ENCODE data around the gene ZCCHC14. TPM values are rescaled to one million over a fixed set of nuclear protein-coding genes. Genes with fewer than 3 reads are reported as not detected.

ZCCHC14 gene
- total RNA-seq, 2 experiments from 2014 or later: 16.4 to 18.3 TPM

- H3K4me1 Mint-ChIP-seq (ENCODE audit: low read depth): peaks cover 45% of the 10 kb centered on the region
- H3K27ac Mint-ChIP-seq: no peak overlapping the region
- no peak overlapping the region for H3K4me3 Mint-ChIP-seq
- H3K36me3 Mint-ChIP-seq (ENCODE audit: low read depth): peaks cover 4% of the 10 kb centered on the region
- no peak for TF ChIP-seq CTCF (IDR thresholded peaks at IDR 0.05)
- DNase-seq (no peak), ATAC-seq (ENCODE audit: poor library complexity) (no peak)
- no peaks in the 10 kb centered on the region for H3K36me3 ChIP-seq (ENCODE audit: insufficient read depth, low read length)
- H3K27me3 Mint-ChIP-seq: no peaks in the 10 kb centered on the region
- no peak overlapping the region for H3K4me3 ChIP-seq (ENCODE audit: low read length)
- no peak overlapping the region for H3K27ac ChIP-seq (ENCODE audit: low read depth in 1 of 2, low read length in 2 of 2)
- H3K9me3 ChIP-seq (ENCODE audit: control insufficient read depth in 1 of 2, insufficient read depth in 1 of 2, low read length in 2 of 2): no peaks in the 10 kb centered on the region
- no peaks in the 10 kb centered on the region for H3K27me3 ChIP-seq (ENCODE audit: control insufficient read depth in 1 of 2, insufficient read depth in 2 of 2, low read length in 2 of 2)
- ChIA-PET POLR2A (no interaction called here), CTCF (no interaction called here)
- no peaks in the 10 kb centered on the region for H3K9me3 Mint-ChIP-seq
- intact Hi-C loops (cut with DNase I, micrococcal nuclease): no loop called here
- H3K4me1 ChIP-seq (ENCODE audit: insufficient read depth, low read length): peaks cover 34% of the 10 kb centered on the region
Measured at GRCh38 chr16:87469169-87469568, 23.7 kb downstream of the ZCCHC14 start.

- POLR2A ChIA-PET: no interaction called here
- H3K4me1 Mint-ChIP-seq (ENCODE audit: low read depth): peaks cover 47% of the 10 kb centered on the region
- Histone ChIP-seq H3K4me1 (ENCODE audit: insufficient read depth, low read length) (peaks cover 41% of the 10 kb centered on the region), H3K27ac (ENCODE audit: low read depth in 1 of 2, low read length in 2 of 2) (no peak overlapping the region), H3K27me3 (ENCODE audit: control insufficient read depth in 1 of 2, insufficient read depth in 2 of 2, low read length in 2 of 2) (no peaks in the 10 kb centered on the region), H3K36me3 (ENCODE audit: insufficient read depth, low read length) (no peaks in the 10 kb centered on the region), H3K9me3 (ENCODE audit: control insufficient read depth in 1 of 2, insufficient read depth in 1 of 2, low read length in 2 of 2) (no peaks in the 10 kb centered on the region), H3K4me3 (ENCODE audit: low read length) (no peak overlapping the region)
- H3K9me3 Mint-ChIP-seq: no peaks in the 10 kb centered on the region
- H3K36me3 Mint-ChIP-seq (ENCODE audit: low read depth): no peaks in the 10 kb centered on the region
- no peak overlapping the region for H3K27ac Mint-ChIP-seq
- no peak overlapping the region for H3K4me3 Mint-ChIP-seq
- no peak for TF ChIP-seq CTCF (IDR thresholded peaks at IDR 0.05)
- CTCF ChIA-PET: no interaction called here
- ATAC-seq (ENCODE audit: poor library complexity) (no peak), DNase-seq (no peak)
- H3K27me3 Mint-ChIP-seq: no peaks in the 10 kb centered on the region
- intact Hi-C loops (cut with DNase I, micrococcal nuclease): no loop called here
Measured at GRCh38 chr16:87468550-87468949, 24.3 kb downstream of the ZCCHC14 start.

GRCh38 chr16:87466975-87467501, 25.8 kb downstream of the ZCCHC14 start:
- H3K4me3 ChIP-seq (ENCODE audit: low read length): no peak overlapping the region
- peaks cover 42% of the 10 kb centered on the region for H3K4me1 ChIP-seq (ENCODE audit: insufficient read depth, low read length)
- ChIA-PET CTCF (no interaction called here), POLR2A (no interaction called here)
- DNase-seq (no peak), ATAC-seq (ENCODE audit: poor library complexity) (no peak)
- H3K4me3 Mint-ChIP-seq: no peak overlapping the region
- intact Hi-C loops (cut with DNase I, micrococcal nuclease): no loop called here
- H3K9me3 Mint-ChIP-seq: no peaks in the 10 kb centered on the region
- TF ChIP-seq CTCF (IDR thresholded peaks at IDR 0.05): no peak
- no peak overlapping the region for H3K27ac ChIP-seq (ENCODE audit: low read depth in 1 of 2, low read length in 2 of 2)
- no peaks in the 10 kb centered on the region for H3K27me3 Mint-ChIP-seq
- no peaks in the 10 kb centered on the region for H3K9me3 ChIP-seq (ENCODE audit: control insufficient read depth in 1 of 2, insufficient read depth in 1 of 2, low read length in 2 of 2)
- no peak overlapping the region for H3K27ac Mint-ChIP-seq
- H3K36me3 ChIP-seq (ENCODE audit: insufficient read depth, low read length): no peaks in the 10 kb centered on the region
- peaks cover 54% of the 10 kb centered on the region for H3K4me1 Mint-ChIP-seq (ENCODE audit: low read depth)
- no peaks in the 10 kb centered on the region for H3K27me3 ChIP-seq (ENCODE audit: control insufficient read depth in 1 of 2, insufficient read depth in 2 of 2, low read length in 2 of 2)
- H3K36me3 Mint-ChIP-seq (ENCODE audit: low read depth): no peaks in the 10 kb centered on the region

All from CD4-positive, alpha-beta T cell (primary cell).